Measurements from ENCODE around the gene TCF7L2. TPM values are rescaled to one million over a fixed set of nuclear protein-coding genes. Genes with fewer than 3 reads are reported as not detected.

The TCF7L2 gene
- total and polyA plus RNA-seq, 9 of the 15 experiments (the other 6 are each of a cell fraction or from before 2014, with no cell fraction given), result 0.32 to 2.8 (median 0.92) TPM

GRCh38 chr10:113059371-113059780 is 109.3 kb downstream of the TCF7L2 start (continued):
- TF ChIP-seq KDM1A (IDR thresholded peaks at IDR 0.05), result no peak

GRCh38 chr10:113060201-113061053 is 110.4 kb downstream of the TCF7L2 start:
- no TSS peak for BruUV-seq (replicated peaks)
- WGBS (ENCODE audit: insufficient coverage, low coverage, missing lambda C conversion rate), result under 1% methylated on average over 13 of the region's 15 CpGs
- Histone ChIP-seq H3K4me2 (ENCODE audit: insufficient read depth, low read length) (peak overlapping the region; percentile 84), H3K27ac (ENCODE audit: extremely low read depth, low read depth, low read length) (peak overlapping the region; percentile 98), H3K79me2 (ENCODE audit: control insufficient read depth, insufficient read depth, low read length) (no peaks in the 10 kb centered on the region), H3K9ac (ENCODE audit: insufficient read depth in 1 of 2, low read depth in 2 of 2, low read length in 2 of 2) (peak overlapping the region; percentile 72 to 75), H4K20me1 (replicated peaks; ENCODE audit: control insufficient read depth, insufficient read depth, low read length) (no peaks in the 10 kb centered on the region), H2AFZ (ENCODE audit: low read depth, low read length) (peak overlapping the region; percentile 99), H3K9me1 (ENCODE audit: control insufficient read depth, insufficient read depth, low read length) (no peaks in the 10 kb centered on the region), H3K36me3 (ENCODE audit: control insufficient read depth, insufficient read depth, low read length) (no peaks in the 10 kb centered on the region; the same call in 2 of the 3 replicates), H3K9me3 (replicated peaks; ENCODE audit: control insufficient read depth, insufficient read depth, low read depth, low read length) (no peaks in the 10 kb centered on the region), H3K4me3 (peak overlapping the region; percentile 31), H3K4me1 (replicated peaks in 1 of 2; ENCODE audit: control insufficient read depth in 2 of 2, insufficient read depth in 2 of 2, low read length in 2 of 2) (peaks cover 14 to 65% of the 10 kb centered on the region in 2 experiments), H3K27me3 (ENCODE audit: control insufficient read depth in 2 of 2, insufficient read depth in 2 of 2, low read length in 2 of 2) (no peaks in the 10 kb centered on the region)
- peak; percentile 84 for ATAC-seq
- peak; percentile 80 for FAIRE-seq
- in situ Hi-C loops (cut with MboI) (no loop called here), intact Hi-C loops (cut with micrococcal nuclease) (loop anchor here (5.0 kb wide), 1 partner anchor 108 kb away; the partner anchor contains the start of gene TCF7L2)
- ChIA-PET POLR2A (interaction anchor here (0.8 to 1.7 kb wide), 9 partner anchors 10 to 125 kb away, joined by 3 to 5 read pairs (median 4); no protein-coding TSS in a partner anchor), CTCF (ENCODE audit: low intra/inter-chr PET ratio) (no interaction called here)
- peak; percentile 62 to 87 (median 72) for DNase-seq (ENCODE audit: extremely low read depth in 1 of 4, low spot score in 3 of 4)
- TF ChIP-seq TEAD4 (IDR thresholded peaks at IDR 0.05; ENCODE audit: low read length) (peak; percentile 96), TEAD4 (CRISPR knock-in tag; IDR thresholded peaks at IDR 0.05; ENCODE audit: borderline replicate concordance) (no peak), ZNF23 (CRISPR knock-in tag; IDR thresholded peaks at IDR 0.05) (no peak), RNF2 (IDR thresholded peaks at IDR 0.05) (0 out of 2 replicates have a peak, but pooled peaks have one; percentile 27), ZNF175 (CRISPR knock-in tag; IDR thresholded peaks at IDR 0.05; ENCODE audit: low read depth) (peak; percentile 41; the same call in 1 of the 2 replicates), BCLAF1 (IDR thresholded peaks at IDR 0.05; ENCODE audit: borderline replicate concordance in 1 of 2, control insufficient read depth in 1 of 2, low read depth in 2 of 2, low read length in 1 of 2) (no peak), FOXM1 (IDR thresholded peaks at IDR 0.05; ENCODE audit: low read depth) (peak; percentile 81; the same call in 1 of the 2 replicates), FOXM1 (CRISPR knock-in tag; IDR thresholded peaks at IDR 0.05; ENCODE audit: low read depth) (no peak), USF2 (CRISPR knock-in tag; IDR thresholded peaks at IDR 0.05) (no peak), ZNF395 (CRISPR knock-in tag; IDR thresholded peaks at IDR 0.05) (0 out of 2 replicates have a peak, but pooled peaks have one; percentile 32), DDX20 (tag; IDR thresholded peaks at IDR 0.05; ENCODE audit: low read depth) (no peak)
